ENCODE results near the gene GNPDA1.

- TF ChIP-seq CTCF (conservative IDR thresholded peaks at IDR 0.05) (no peak), EZH2 (IDR thresholded peaks at IDR 0.05; ENCODE audit: low read depth) (no peak)
Measured at GRCh38 chr5:142009886-142010285, 2.9 kb downstream of the GNPDA1 start.
